HG03103 (cell line): ENCODE measurements around the gene SLC25A22.

ENCODE experiments used
- ATAC-seq: cut with Tn5 transposase; IDR thresholded peaks from one replicate; pipeline ENCODE4 v1.9.1; 2021; ENCODE audit warnings: low read depth; ENCODE audit not compliant: unreplicated experiment

The SLC25A22 gene

DNA sequence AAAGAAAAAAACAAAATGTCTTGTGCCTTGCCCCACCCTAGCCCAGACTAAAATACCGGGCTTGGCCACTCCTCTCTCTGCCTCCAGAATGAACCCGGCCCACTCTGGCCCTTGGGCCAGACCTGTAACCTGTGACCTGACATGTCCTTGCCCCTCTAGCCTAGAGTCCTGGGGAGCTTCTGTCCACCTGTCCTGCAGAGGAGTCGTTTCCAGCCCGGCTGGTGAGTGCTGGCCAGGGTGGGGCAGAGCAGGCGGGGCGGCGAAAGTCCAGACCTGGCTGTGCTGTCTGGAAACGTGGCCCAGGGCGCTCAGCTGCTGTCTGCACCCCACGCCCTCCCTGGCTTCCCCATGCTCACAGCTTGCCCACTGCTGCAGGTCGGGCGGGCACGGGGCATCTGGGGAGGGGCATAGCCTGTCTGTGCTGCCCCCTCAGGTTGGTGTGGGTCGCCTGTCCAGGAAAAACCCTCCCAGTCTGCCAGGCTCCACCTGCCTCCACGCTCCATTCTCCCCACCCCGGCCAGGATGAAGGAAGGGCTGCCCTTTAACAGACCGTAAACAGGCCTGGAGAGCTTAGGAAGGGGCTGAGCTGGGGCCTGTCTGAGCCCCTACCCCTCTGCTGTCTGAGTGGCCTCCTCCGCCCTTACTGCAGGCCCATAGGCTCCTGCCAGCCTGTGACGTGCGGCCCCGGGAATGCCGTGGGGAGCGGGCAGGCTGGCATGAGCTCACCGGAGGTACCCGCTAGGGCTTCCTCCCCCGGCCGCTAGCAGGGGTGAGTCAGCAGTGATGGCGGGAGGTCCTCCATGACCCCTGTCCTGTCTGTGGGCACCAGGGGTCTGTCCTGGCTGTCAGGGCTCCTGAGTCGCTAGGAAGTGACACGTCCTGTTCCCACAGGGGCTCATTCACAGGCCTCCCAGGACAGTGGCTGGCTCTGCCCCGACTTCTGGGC is 36.6 kb upstream of the SLC25A22 start:
- ATAC-seq, result no peak

- no peak for ATAC-seq
These were observed 35.8 kb upstream of the SLC25A22 start for GRCh38 chr11:833849-834311.

- ATAC-seq, result no peak
These were observed 35.2 kb upstream of the SLC25A22 start for GRCh38 chr11:833114-833791.

DNA sequence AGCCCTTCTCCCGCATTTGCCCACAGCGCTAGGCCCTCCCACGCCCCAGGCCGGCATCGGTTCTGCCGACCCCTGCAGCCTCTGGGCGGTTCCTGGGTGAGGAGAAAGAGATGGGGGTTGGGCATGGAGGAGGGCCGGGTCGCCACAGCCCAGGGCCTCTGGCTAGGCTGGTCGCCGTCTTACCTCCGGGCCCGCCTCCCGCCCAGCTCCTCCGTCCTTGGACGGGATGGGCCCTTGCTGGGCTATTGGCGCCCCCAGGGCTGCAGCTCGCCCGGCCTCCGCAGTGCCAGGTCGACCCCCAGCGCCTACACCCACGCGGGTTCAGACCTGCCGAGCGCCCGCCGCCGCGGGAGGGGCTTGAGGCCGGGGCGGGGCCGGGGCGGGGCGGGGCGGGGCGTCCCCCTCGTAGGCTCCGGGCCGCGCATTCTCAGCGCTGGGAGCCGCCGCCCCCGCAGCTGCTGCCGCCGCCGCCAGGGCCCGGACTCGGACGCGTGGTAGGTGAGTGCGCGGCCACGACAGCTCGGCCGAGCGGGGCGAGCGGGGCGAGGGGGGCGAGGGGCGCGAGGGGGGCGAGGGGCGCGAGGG is 34.5 kb upstream of the SLC25A22 start, which contains the start of gene CD151:
Gene CD151 (plus strand): TSS at position 424 of the 585 bp plus-strand sequence. CDS start 3,118 bp downstream, outside the sequence.
- ATAC-seq, result peak; percentile 31

GRCh38 chr11:831961-832528 is 34.0 kb upstream of the SLC25A22 start:
- ATAC-seq, result no peak

DNA sequence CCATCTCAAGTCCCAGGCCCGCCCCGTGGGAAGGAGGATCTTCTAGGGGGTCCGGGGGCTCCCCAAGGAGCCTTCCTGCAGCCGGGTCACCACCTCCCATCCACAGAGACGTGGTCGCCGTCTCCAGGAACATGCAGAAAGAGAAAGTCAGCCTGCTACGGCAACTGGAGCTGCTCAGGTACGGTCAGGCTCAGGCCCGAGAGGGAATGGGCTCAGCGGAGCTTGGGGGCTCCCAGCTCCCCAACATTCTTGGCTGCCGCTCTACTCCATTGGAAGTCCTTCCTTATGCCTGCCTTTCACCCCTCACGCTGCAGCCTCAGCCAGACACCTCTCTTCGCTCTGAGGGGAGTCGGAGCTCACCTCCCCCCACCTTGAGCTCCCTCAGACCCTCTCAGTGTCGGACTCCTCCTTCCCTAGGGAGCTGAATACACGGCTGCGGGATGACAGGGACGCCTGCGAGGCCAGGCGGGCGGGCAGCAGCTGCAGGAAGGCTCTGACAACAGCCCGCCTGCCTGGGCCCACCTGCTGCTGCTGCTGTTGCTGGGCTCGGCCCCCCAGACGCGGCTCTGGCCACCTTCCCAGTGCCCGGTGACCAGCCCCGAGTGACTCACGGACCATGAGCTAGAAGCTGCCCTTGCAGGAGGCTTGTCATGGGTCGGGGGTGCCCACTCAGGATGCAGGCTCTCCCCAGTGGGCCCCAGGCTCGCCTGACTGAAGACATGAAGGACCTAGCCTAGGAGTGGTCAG is 33.2 kb upstream of the SLC25A22 start:
- no peak for ATAC-seq

DNA sequence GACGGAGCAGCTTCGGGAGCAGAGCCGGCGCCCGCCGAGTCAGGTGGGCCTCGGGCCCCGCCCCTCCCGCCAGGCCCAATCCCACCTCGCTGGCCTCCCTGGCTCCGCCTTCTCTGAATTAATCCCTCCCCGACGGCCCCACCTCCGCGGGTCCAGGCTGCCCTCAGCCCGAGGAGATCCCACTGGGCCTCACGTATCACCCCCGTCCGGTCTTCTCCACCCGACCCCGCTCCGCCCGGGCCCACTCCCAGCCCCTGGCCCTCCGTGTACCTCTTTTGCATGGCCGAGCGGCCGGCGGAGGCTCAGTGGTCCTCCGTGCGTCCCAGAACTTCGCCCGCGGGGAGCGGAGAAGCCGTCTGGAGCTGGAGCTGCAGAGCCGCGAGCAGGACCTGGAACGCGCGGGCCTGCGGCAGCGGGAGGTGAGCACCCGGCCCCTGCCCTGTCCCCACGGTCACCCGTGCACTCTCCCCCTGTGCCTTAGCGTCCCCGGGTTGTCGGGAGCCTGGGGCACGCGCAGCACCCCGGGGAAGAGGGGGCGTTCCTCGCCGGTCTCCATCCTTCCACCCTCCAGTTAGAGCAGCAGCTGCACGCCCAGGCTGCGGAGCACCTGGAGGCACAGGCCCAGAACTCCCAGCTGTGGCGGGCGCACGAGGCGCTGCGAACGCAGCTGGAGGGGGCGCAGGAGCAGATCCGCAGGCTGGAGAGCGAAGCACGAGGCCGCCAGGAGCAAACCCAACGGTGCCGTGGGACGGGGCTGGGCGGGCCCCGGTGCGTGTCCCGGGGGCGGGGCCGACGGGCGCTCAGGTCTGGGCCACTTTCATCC is 32.4 kb upstream of the SLC25A22 start:
- no peak for ATAC-seq

DNA sequence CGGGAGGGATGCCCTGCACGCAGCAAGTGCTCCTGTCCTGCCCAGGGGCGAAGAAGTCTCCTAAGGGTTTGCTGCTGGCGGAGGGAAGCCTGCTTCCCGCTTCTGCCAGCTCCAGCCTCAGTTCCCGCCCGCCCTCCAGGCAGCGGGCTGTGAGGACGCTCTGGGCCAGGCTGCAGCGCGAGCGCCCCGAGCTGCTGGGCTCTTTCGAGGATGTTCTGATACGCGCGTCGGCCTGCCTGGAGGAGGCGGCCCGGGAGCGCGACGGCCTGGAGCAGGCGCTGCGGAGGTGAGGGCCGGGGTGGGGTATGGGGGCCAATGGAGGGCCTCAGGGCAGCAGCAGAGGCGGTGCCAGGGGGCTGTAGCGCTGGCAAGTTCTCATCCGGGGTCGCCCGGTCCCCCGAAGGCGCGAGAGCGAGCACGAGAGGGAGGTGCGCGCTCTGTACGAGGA is 31.8 kb upstream of the SLC25A22 start:
- no peak for ATAC-seq

GRCh38 chr11:829176-829846 is 31.2 kb upstream of the SLC25A22 start:
- ATAC-seq, result no peak

DNA sequence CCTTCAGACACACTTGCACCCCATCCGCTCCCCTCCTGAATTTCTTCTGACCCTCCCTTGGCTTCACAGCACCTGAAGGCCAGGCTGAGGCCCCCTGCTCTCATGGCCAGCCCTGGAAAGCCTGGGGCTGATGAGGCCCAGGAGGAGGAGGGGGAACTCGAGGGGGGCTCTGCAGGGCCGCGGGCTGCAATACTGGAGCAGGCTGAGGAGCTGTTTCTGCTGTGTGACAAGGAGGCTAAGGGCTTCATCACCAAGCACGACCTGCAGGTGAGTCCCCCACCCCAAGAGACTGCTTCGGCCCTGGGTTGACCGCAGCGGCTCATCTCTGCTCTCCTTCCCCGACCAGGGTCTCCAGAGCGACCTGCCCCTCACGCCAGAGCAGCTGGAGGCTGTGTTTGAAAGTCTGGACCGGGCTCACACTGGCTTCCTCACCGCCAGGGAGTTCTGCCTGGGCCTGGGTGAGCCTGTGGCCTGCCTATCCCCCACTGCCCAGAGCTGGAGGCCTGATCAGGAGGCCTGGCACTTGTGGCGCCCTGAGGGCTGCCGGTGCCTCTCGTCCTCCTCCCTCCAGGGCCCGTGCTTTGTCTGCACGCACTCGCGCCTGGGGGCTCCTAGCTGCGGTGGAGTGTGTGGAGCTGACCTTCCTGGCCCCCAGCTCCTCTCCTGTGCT is 30.6 kb upstream of the SLC25A22 start:
- no peak for ATAC-seq

- no peak for ATAC-seq
These were observed 29.8 kb upstream of the SLC25A22 start, which contains the start of gene CRACR2B for GRCh38 chr11:827897-828192. Gene CRACR2B (plus strand): TSS chr11:827919. CDS start chr11:828608, 689 bp downstream.

- no peak for ATAC-seq
These were observed 29.2 kb upstream of the SLC25A22 start for GRCh38 chr11:827146-827896.

DNA sequence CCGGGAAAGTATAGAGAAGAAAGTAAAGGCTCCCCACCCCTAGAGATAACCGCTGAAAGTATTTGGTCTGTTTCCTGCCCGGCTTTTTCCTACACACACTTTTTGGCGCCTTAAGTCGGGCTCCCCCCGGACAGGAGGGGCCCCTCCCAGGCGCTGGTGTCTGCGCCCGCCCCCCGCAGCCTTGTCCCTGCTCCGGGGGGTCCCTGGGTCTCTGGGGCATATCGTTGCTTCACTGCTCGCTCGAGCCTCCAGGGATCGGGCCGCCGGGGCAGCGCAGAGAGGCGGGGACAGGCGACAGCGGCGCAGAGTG is 28.7 kb upstream of the SLC25A22 start:
- ATAC-seq, result no peak

GRCh38 chr11:826227-826621 is 28.1 kb upstream of the SLC25A22 start:
- ATAC-seq, result no peak

DNA sequence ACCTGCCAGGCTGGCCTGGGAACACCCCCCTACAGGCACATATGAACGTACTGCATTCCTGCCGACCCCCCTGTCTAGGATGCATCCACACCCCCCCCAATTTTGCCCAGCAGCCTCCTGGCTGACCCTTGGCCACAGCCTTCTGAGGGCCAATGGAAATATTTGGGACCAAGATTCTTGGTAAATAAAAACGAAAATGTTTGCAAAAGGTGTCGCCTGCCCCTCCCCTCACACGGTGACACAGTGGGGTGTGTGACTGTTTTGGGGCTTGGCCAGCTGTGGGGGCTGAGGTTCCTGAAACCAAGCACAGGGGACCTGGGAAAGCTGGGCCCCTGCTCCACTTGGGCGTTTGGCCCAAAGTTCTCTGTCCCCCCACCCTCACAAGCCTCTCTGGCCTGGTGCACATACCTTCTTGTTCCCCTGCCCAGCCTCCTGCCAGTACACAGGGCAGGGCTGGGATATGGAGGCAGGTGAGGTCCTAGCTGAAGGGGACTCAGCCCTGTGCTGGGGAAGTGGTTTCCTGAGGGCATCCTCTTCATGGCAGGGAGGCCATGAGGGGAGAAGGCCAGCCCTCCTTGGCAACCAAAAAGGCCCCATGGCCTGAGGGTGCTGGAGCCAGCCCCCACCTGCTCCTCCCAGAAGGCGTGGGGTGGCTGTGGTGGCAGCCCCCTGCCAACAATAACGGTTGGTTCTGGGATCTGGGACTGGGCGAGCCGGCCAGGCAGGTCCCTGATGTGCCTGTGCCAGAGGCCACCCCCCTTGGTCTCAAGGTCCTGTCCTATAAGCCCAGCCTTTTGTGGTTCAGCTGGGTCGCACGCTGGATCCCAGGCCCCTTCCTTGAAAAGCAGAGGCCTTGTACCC is 27.5 kb upstream of the SLC25A22 start:
- ATAC-seq, result no peak

DNA sequence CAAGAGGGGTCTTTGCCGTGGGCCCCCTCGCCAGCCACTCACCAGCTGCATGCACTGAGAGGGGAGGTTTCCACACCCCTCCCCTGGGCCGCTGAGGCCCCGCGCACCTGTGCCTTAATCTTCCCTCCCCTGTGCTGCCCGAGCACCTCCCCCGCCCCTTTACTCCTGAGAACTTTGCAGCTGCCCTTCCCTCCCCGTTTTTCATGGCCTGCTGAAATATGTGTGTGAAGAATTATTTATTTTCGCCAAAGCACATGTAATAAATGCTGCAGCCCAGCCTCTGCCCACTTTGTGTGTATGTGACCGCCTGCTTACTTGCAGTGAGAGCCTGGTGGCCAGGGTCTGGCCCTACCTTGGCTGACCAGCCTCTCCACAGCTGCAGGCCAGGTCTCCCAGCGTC is 26.9 kb upstream of the SLC25A22 start:
- no peak for ATAC-seq
